Activated T-helper 1 cell treated with anti-CD3 and anti-CD28 coated beads, Interleukin-12 subunit alpha, Interleukin-12 subunit beta, Interleukin-2, Interleukin-4 antibody, amounts not matched to agents 30 ng/mL and 10 ng/mL and 1 ng/mL, durations not matched to agents 14 hours and 24 hours and 36 hours (primary cell): ENCODE data around the gene YY1. TPM values are rescaled to one million over a fixed set of nuclear protein-coding genes. Genes with fewer than 3 reads are reported as not detected.
"Not testable (repeated sequence)": the region's sequence is repeated elsewhere in the genome, so short reads cannot be mapped to it uniquely, and the experiment has no call there.

Experiments
- DNase-seq: peaks from one replicate; pipeline ENCODE4 v3.0.0; 2021; ENCODE audit warnings: low spot score
- H3K27ac Mint-ChIP-seq: one replicate; pipeline ENCODE4 v1.8.0; 2021; ENCODE audit warnings: mild to moderate bottlenecking, mixed read lengths
- H3K27me3 Mint-ChIP-seq: one replicate; pipeline ENCODE4 v1.8.0; 2022; ENCODE audit warnings: mild to moderate bottlenecking, moderate library complexity, mixed read lengths; ENCODE audit not compliant: insufficient read depth
- H3K36me3 Mint-ChIP-seq: one replicate; pipeline ENCODE4 v1.8.0; 2021; ENCODE audit warnings: low read depth, mixed read lengths
- H3K4me1 Mint-ChIP-seq: one replicate; pipeline ENCODE4 v1.8.0; 2021; ENCODE audit warnings: low read depth, mixed read lengths
- H3K4me3 Mint-ChIP-seq: one replicate; pipeline ENCODE4 v1.8.0; 2021; ENCODE audit warnings: mild to moderate bottlenecking, moderate library complexity, mixed read lengths
- H3K9me3 Mint-ChIP-seq: one replicate; pipeline ENCODE4 v1.8.0; 2021; ENCODE audit warnings: mixed read lengths
- intact Hi-C: fragments of 100-400 bp; cut with micrococcal nuclease; formaldehyde crosslinking; loops from one replicate; pipeline ENCODE4 v1.15.1; 2024
- total RNA-seq: library from RNA; stranded (reverse); gene quantifications from 2 replicates; pipeline ENCODE4 v1.2.3, GENCODE V29; 2022

The YY1 gene
- total RNA-seq, 1 donor from 2014 or later: 110 TPM

- Mint-ChIP-seq H3K36me3 (no peaks in the 10 kb centered on the region), H3K4me3 (no peak overlapping the region), H3K27me3 (peaks cover 4% of the 10 kb centered on the region), H3K4me1 (no peaks in the 10 kb centered on the region), H3K27ac (no peak overlapping the region), H3K9me3 (no peaks in the 10 kb centered on the region)
- intact Hi-C loops: no loop called here
- DNase-seq: no peak
Observed at GRCh38 chr14:100203962-100204834, 34.7 kb upstream of the YY1 start.

- not testable (repeated sequence) for H3K27ac Mint-ChIP-seq
Observed at GRCh38 chr14:100204835-100205167, 34.1 kb upstream of the YY1 start.

DNA sequence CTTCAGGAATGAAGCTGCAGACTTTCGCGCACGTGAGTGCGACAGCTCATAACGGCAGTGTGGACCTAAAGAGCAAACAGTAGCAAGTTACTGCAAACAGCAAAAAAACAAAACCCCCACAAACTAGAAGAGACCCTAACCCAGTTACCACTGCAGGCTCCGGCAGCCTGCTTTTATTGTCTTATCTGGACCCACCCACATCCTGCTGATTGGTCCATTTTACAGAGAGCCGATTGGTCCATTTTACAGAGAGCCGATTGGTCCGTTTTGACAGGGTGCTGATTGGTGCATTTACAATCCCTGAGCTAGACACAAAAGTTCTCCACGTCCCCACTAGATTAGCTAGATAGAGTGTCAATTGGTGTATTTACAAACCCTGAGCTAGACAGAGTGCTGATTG, 31.4 kb upstream of the YY1 start:
- DNase-seq, H3K4me1 Mint-ChIP-seq, H3K27ac Mint-ChIP-seq, H3K4me3 Mint-ChIP-seq, intact Hi-C loops, H3K9me3 Mint-ChIP-seq, H3K36me3 Mint-ChIP-seq, H3K27me3 Mint-ChIP-seq: not testable (repeated sequence)

More at GRCh38 chr14:100204835-100205167, 34.1 kb upstream of the YY1 start:
- DNase-seq, H3K27me3 Mint-ChIP-seq, intact Hi-C loops, H3K36me3 Mint-ChIP-seq, H3K4me3 Mint-ChIP-seq, H3K9me3 Mint-ChIP-seq, H3K4me1 Mint-ChIP-seq: not testable (repeated sequence)

- H3K4me1 Mint-ChIP-seq, intact Hi-C loops, H3K36me3 Mint-ChIP-seq: not testable (repeated sequence)
Observed at GRCh38 chr14:100208136-100208535, 30.8 kb upstream of the YY1 start.

GRCh38 chr14:100211366-100211765, 27.6 kb upstream of the YY1 start:
- DNase-seq: no peak
- Mint-ChIP-seq H3K4me1 (peaks cover 25% of the 10 kb centered on the region), H3K9me3 (no peaks in the 10 kb centered on the region), H3K4me3 (no peak overlapping the region), H3K27me3 (peaks cover 2% of the 10 kb centered on the region), H3K36me3 (peaks cover 3% of the 10 kb centered on the region), H3K27ac (no peak overlapping the region)
- intact Hi-C loops: no loop called here

More at GRCh38 chr14:100208136-100208535, 30.8 kb upstream of the YY1 start:
- H3K9me3 Mint-ChIP-seq, H3K4me3 Mint-ChIP-seq, H3K27ac Mint-ChIP-seq, H3K27me3 Mint-ChIP-seq, DNase-seq: not testable (repeated sequence)

GRCh38 chr14:100211893-100212292, 27.1 kb upstream of the YY1 start:
- H3K4me3 Mint-ChIP-seq: no peak overlapping the region
- H3K4me1 Mint-ChIP-seq: peaks cover 25% of the 10 kb centered on the region
- peaks cover 2% of the 10 kb centered on the region for H3K27me3 Mint-ChIP-seq
- H3K27ac Mint-ChIP-seq: no peak overlapping the region
- peaks cover 3% of the 10 kb centered on the region for H3K36me3 Mint-ChIP-seq
- DNase-seq: no peak
- no peaks in the 10 kb centered on the region for H3K9me3 Mint-ChIP-seq
- intact Hi-C loops: no loop called here

DNA sequence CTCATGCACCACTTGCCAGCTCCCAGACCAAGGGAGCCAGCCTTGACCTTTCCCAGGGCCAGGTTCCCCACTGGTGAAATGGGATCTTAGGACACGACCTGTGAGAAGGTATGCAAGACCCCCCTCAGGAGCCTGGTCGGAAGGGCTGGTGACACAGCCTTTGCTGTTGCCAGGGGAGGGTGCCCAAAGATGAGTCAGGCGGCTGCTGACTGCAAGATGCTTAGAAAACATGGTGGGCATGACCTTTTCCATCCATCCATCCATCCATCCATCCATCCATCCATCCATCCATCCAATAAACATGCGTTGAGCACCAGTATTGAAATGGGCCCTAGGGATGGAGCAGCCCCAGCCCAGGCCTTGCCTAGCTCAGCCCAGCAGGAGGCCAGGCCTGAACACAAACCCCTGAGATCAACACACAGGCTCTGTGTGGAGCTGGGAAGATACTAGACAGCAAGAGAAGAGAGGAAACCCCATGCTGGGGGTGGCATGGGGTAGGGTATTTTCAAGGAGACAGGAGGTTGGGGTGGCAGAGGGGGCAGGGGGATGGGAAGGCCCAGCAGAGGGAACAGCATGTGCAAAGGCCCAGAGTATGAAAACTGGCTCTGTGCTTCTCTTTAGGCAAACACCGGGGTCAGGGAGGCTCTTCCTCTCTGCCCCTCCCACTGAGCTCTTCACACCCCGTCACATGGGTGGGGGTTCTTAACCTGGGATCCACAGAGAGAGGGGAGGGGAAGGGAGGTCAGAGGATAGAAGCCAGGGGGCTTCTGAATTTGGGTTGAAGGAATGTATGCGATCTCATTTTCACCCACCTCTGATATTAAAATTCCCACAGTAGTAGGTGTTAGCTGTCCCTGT, 26.2 kb upstream of the YY1 start:
- no peak for DNase-seq
- peak overlapping the region; percentile 71 for H3K27ac Mint-ChIP-seq
- H3K27me3 Mint-ChIP-seq: peaks cover 2% of the 10 kb centered on the region
- peak overlapping the region; percentile 85 for H3K4me3 Mint-ChIP-seq
- no peaks in the 10 kb centered on the region for H3K9me3 Mint-ChIP-seq
- intact Hi-C loops: no loop called here
- peaks cover 25% of the 10 kb centered on the region for H3K4me1 Mint-ChIP-seq
- peaks cover 3% of the 10 kb centered on the region for H3K36me3 Mint-ChIP-seq

- intact Hi-C loops: no loop called here
- DNase-seq: no peak
- H3K9me3 Mint-ChIP-seq: no peaks in the 10 kb centered on the region
- H3K36me3 Mint-ChIP-seq: peaks cover 3% of the 10 kb centered on the region
- peaks cover 2% of the 10 kb centered on the region for H3K27me3 Mint-ChIP-seq
- peak overlapping the region; percentile 85 for H3K4me3 Mint-ChIP-seq
- peak overlapping the region; percentile 84 for H3K27ac Mint-ChIP-seq
- H3K4me1 Mint-ChIP-seq: peaks cover 25% of the 10 kb centered on the region
Observed at GRCh38 chr14:100213587-100213955, 25.4 kb upstream of the YY1 start.

DNA sequence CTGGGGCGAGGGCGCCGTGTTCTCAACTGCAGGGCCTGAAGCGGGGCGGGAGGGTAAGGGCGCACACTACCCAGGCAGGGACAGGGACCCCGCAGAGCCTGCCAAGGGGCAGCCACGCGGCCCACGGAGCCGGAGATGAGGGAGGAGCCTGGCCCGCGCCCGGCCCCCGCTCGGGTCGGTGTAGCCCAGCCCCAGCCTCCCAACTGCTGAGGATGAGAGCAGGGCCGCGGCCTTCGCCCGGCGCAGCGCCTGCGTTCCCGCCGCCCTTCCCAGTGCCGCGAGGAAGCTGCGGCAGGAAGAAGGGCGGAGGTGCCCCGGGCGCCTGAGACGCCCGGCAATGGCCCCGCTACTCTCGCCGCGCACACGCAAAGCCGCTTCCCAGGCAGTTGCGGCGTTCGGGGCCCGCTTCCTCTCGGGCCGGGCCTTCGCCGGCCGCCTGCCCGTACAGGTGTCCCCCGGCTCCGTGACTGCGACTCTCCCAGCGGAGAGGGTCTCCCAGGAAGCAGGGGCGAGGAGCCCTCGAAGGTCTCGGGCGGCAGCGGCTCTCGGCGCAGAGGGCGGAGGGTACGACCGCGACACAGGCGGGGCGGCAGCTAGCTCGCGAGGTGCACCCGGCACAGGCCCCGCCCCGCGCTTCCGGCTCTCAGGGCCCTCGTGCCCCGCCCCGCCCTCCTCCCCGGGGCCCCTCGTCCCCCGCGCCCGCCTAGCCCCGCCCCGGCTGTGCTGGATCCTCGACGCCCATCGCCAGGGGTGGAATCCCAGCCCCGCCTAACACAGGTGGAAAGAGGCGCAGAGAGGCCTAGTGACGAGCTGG, 24.8 kb upstream of the YY1 start:
- Mint-ChIP-seq H3K27me3 (peaks cover 2% of the 10 kb centered on the region), H3K4me3 (peak overlapping the region; percentile 85), H3K27ac (peak overlapping the region; percentile 87), H3K9me3 (no peaks in the 10 kb centered on the region), H3K36me3 (peaks cover 3% of the 10 kb centered on the region), H3K4me1 (peaks cover 25% of the 10 kb centered on the region)
- peak; percentile 88 for DNase-seq
- intact Hi-C loops: loop anchor here (1.0 to 2.0 kb wide), 6 partner anchors 8 to 733 kb away; partner anchors contain the start of genes CCNK, SETD3 and WDR25

DNA sequence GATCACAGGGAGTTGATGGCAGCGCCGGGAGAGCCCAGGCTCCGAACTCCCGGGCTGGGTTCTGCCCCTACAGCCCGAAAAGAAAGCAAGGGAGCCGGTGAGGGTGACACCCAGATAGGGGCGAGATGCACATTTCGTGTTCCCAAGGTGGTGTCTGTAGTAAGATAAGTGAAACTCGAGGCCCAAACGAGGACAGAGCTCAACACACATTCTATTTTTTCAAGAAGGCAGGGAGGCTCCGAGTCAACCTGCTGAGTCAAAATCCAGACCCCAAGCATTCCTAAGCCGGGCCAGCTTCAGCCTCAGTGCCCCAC, 24.2 kb upstream of the YY1 start:
- H3K4me1 Mint-ChIP-seq: peaks cover 25% of the 10 kb centered on the region
- peak overlapping the region; percentile 85 for H3K4me3 Mint-ChIP-seq
- intact Hi-C loops: loop anchor here (1.0 to 2.0 kb wide), 6 partner anchors 8 to 734 kb away; partner anchors contain the start of genes CCNK, SETD3 and WDR25
- H3K9me3 Mint-ChIP-seq: no peaks in the 10 kb centered on the region
- DNase-seq: no peak
- peak overlapping the region; percentile 87 for H3K27ac Mint-ChIP-seq
- peaks cover 2% of the 10 kb centered on the region for H3K27me3 Mint-ChIP-seq
- H3K36me3 Mint-ChIP-seq: peaks cover 3% of the 10 kb centered on the region

GRCh38 chr14:100215330-100215885, 23.5 kb upstream of the YY1 start:
- no peak for DNase-seq
- Mint-ChIP-seq H3K36me3 (peaks cover 3% of the 10 kb centered on the region), H3K4me3 (peak overlapping the region; percentile 54), H3K9me3 (no peaks in the 10 kb centered on the region), H3K27ac (peak overlapping the region; percentile 35), H3K27me3 (peaks cover 2% of the 10 kb centered on the region), H3K4me1 (peaks cover 25% of the 10 kb centered on the region)
- intact Hi-C loops: loop anchor here (2.0 kb wide), 3 partner anchors 161 to 735 kb away; partner anchors contain the start of genes CCNK, SETD3 and WDR25

DNA sequence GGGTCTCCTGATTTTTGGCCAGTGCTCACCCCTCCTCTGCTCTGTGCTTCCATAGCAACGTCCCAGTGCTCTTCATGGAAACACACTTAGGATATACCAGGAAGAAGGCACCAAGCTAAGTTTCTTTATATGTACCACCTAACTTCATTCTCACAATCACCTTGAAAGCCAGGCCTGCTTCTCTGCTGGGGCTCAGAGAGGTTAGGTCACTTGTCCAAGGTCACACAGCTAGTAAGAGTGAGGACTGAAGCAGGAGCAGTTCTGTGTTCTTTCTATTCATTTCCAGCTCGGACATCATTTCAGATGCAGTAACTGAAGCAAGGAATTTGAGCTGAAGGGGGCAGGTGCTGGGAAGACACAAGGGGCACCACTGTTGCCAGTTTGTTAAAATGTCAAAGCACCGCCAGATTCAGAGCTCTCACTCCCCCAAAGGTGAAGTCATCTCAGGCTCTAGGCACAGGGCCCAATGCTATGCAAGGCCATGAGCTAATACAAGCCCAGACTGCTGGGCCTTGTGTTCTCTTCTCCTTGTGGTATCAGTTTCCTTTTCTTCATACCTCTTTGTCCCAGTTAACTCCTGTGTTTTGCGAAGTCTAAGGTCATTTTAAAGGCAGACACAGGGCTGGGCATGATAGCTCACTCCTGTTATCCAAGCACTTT, 19.7 kb upstream of the YY1 start:
- Mint-ChIP-seq H3K4me3 (no peak overlapping the region), H3K27ac (no peak overlapping the region), H3K36me3 (peaks cover under 1% of the 10 kb centered on the region), H3K4me1 (peaks cover 12% of the 10 kb centered on the region), H3K9me3 (no peaks in the 10 kb centered on the region), H3K27me3 (no peaks in the 10 kb centered on the region)
- intact Hi-C loops: no loop called here
- DNase-seq: no peak
